Measurements from ENCODE around the gene OPCML. TPM values are rescaled to one million over a fixed set of nuclear protein-coding genes. Genes with fewer than 3 reads are reported as not detected.

OPCML gene
- polyA plus RNA-seq, 1 donor from 2014 or later, result not detected

DNA sequence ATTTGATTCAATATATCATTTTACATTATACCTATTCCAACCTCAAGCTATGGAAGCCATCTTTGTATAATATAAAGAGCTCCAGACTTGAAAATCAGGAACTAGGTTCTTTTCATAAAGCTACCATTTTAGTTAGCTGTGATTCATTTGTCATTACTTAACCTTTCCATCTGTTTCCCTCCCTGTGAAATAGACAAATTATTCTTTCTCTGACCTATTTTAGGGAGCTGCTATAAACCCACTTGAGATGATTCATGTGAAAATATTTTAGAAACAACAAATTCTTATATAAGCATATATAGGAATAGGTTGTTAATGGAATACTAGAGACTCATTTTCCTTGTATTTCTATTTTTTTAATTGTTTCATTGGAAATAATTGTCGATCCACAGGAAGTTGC lies 1012.1 kb downstream of the OPCML start:
- H3K9me3 Mint-ChIP-seq, result peaks cover 1 to 7% (median 1%) of the 10 kb centered on the region in 3 donors
- peaks cover 3% of the 10 kb centered on the region for H3K36me3 Mint-ChIP-seq
- H3K4me1 Mint-ChIP-seq, result no peaks in the 10 kb centered on the region
- no peaks in the 10 kb centered on the region for H3K27me3 Mint-ChIP-seq
- H3K4me3 Mint-ChIP-seq, result no peak overlapping the region
- H3K27ac Mint-ChIP-seq, result no peak overlapping the region

GRCh38 chr11:132519241-132519815 lies 1013.0 kb downstream of the OPCML start:
- Mint-ChIP-seq H3K9me3 (peaks cover 1 to 7% (median 1%) of the 10 kb centered on the region in 3 donors), H3K27me3 (no peaks in the 10 kb centered on the region), H3K36me3 (no peaks in the 10 kb centered on the region), H3K27ac (no peak overlapping the region), H3K4me1 (no peaks in the 10 kb centered on the region), H3K4me3 (no peak overlapping the region)

- Mint-ChIP-seq H3K4me1 (no peaks in the 10 kb centered on the region), H3K27ac (no peak overlapping the region), H3K9me3 (peaks cover 0 to 9% (median 8%) of the 10 kb centered on the region in 3 donors), H3K36me3 (no peaks in the 10 kb centered on the region), H3K4me3 (no peak overlapping the region), H3K27me3 (no peaks in the 10 kb centered on the region)
Observed at GRCh38 chr11:132504501-132505041, 1027.7 kb downstream of the OPCML start.

GRCh38 chr11:132501356-132501755 lies 1030.9 kb downstream of the OPCML start:
- H3K4me1 Mint-ChIP-seq, result no peaks in the 10 kb centered on the region
- H3K4me3 Mint-ChIP-seq, result no peak overlapping the region
- H3K36me3 Mint-ChIP-seq, result no peaks in the 10 kb centered on the region
- peaks cover 0 to 9% (median 8%) of the 10 kb centered on the region in 3 donors for H3K9me3 Mint-ChIP-seq
- no peak overlapping the region for H3K27ac Mint-ChIP-seq
- no peaks in the 10 kb centered on the region for H3K27me3 Mint-ChIP-seq

- H3K9me3 Mint-ChIP-seq, result peaks cover 0 to 6% (median 5%) of the 10 kb centered on the region in 3 donors
- H3K4me3 Mint-ChIP-seq, result no peak overlapping the region
- no peaks in the 10 kb centered on the region for H3K27me3 Mint-ChIP-seq
- H3K4me1 Mint-ChIP-seq, result no peaks in the 10 kb centered on the region
- H3K27ac Mint-ChIP-seq, result no peak overlapping the region
- peaks cover 1% of the 10 kb centered on the region for H3K36me3 Mint-ChIP-seq
Observed at GRCh38 chr11:132499661-132500060, 1032.6 kb downstream of the OPCML start.

GRCh38 chr11:132496341-132496740 lies 1036.0 kb downstream of the OPCML start:
- Mint-ChIP-seq H3K9me3 (peaks cover 0 to 6% (median 6%) of the 10 kb centered on the region in 3 donors), H3K4me3 (no peak overlapping the region)

DNA sequence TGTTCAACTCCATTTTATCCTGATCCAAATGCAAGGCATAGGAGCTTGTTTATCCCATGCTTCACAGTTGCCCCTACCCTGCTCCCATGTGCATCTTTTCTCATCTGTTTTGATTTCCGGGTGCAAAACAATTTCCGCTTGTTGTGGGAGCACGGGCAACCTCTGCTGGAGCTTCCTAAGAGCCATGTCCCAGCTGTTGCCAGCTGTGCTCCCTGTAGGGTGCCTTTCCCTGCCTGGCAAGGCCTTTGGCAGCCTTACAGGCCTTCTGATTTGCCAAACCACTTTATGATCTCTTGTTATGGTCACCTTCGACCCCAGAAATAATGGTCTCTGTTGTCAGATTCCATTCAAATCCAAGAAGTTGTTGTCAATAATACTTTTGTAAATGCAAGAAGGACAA lies 1038.5 kb downstream of the OPCML start:
- Mint-ChIP-seq H3K27me3 (no peaks in the 10 kb centered on the region), H3K9me3 (peaks cover 7 to 16% (median 8%) of the 10 kb centered on the region in 3 donors), H3K4me1 (no peaks in the 10 kb centered on the region), H3K27ac (no peak overlapping the region), H3K36me3 (peaks cover 3% of the 10 kb centered on the region), H3K4me3 (no peak overlapping the region)

More at GRCh38 chr11:132496341-132496740, 1036.0 kb downstream of the OPCML start:
- no peaks in the 10 kb centered on the region for H3K4me1 Mint-ChIP-seq
- no peaks in the 10 kb centered on the region for H3K27me3 Mint-ChIP-seq
- H3K36me3 Mint-ChIP-seq, result peaks cover 1% of the 10 kb centered on the region
- no peak overlapping the region for H3K27ac Mint-ChIP-seq

DNA sequence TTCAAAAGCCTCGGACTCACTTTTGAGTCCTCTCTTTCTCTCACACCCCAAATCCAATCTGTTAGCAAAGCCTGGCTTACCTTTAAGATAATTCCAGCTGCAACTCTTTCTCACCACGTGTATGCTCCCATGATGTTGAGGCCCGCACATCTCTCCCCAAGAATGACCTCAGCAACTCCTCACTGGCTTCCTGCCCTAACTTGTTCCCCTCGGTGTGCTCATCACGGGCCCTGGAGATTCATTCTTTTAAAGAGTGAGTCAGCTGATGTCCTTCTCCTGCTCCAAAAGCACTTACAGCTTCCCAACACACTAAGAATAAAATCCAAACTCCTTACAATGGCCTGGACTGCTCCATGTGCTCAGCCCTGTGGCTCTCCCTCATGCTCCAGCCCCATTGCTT lies 1041.3 kb downstream of the OPCML start:
- Mint-ChIP-seq H3K4me3 (peak overlapping the region in 1 of 4 donors; percentile 50), H3K27me3 (no peaks in the 10 kb centered on the region), H3K36me3 (peaks cover 3% of the 10 kb centered on the region), H3K4me1 (no peaks in the 10 kb centered on the region), H3K27ac (no peak overlapping the region), H3K9me3 (peaks cover 4 to 20% (median 18%) of the 10 kb centered on the region in 3 donors)

- H3K4me1 Mint-ChIP-seq, result no peaks in the 10 kb centered on the region
- no peak overlapping the region for H3K4me3 Mint-ChIP-seq
- no peak overlapping the region for H3K27ac Mint-ChIP-seq
- H3K27me3 Mint-ChIP-seq, result no peaks in the 10 kb centered on the region
- H3K9me3 Mint-ChIP-seq, result peaks cover 9 to 24% (median 13%) of the 10 kb centered on the region in 3 donors
- H3K36me3 Mint-ChIP-seq, result peaks cover 1% of the 10 kb centered on the region
Observed at GRCh38 chr11:132486060-132486459, 1046.2 kb downstream of the OPCML start.

- H3K9me3 Mint-ChIP-seq, result peaks cover 0 to 5% (median 3%) of the 10 kb centered on the region in 3 donors
- no peaks in the 10 kb centered on the region for H3K27me3 Mint-ChIP-seq
- H3K36me3 Mint-ChIP-seq, result no peaks in the 10 kb centered on the region
- H3K4me1 Mint-ChIP-seq, result peaks cover 0 to under 1% (median 0%) of the 10 kb centered on the region in 3 donors
- no peak overlapping the region for H3K27ac Mint-ChIP-seq
- H3K4me3 Mint-ChIP-seq, result peak overlapping the region in 1 of 4 donors; percentile 13
Observed at GRCh38 chr11:132475026-132475425, 1057.3 kb downstream of the OPCML start.

DNA sequence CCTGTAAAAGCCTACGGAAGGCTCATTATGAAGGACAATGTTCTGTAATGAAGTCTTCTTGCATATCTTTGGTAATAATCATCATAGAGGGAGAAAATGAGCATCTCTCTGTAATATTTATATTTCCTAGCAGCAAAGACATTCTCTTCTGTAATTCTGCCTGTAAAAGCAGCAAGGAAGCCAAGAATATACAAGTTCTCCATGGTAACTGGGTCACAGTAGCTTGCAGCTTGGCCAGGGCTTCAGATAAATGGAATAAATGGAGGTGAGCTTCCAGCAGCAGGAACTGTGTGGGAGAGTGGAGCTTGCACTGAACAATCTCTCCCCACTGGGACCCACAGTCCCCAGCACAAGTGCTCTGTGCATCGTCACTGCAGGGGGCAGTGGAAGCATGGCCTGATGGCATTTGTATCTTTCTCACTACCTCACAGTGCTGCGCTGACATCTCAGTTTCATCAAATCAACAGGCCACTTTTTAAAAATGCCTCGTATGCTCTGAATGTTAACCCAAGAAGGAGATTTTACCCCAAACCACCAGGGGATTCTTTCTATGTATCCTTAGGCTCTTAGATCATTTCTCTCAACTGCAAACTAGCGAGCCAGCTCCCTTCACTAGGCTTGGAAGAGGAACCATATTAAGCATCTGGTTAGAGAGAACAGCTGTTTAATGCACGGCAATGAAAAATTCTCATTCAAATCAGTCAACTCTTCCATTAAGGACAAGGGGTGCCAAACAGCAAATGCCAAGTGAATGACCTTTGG lies 1059.7 kb downstream of the OPCML start:
- Mint-ChIP-seq H3K9me3 (peaks cover 0 to 5% (median 3%) of the 10 kb centered on the region in 3 donors), H3K4me1 (no peaks in the 10 kb centered on the region), H3K4me3 (no peak overlapping the region), H3K36me3 (no peaks in the 10 kb centered on the region), H3K27ac (no peak overlapping the region), H3K27me3 (no peaks in the 10 kb centered on the region)

GRCh38 chr11:132471466-132471865 lies 1060.8 kb downstream of the OPCML start:
- H3K27ac Mint-ChIP-seq, result no peak overlapping the region
- H3K4me3 Mint-ChIP-seq, result peak overlapping the region in 1 of 4 donors; percentile 29
- H3K4me1 Mint-ChIP-seq, result no peaks in the 10 kb centered on the region
- H3K36me3 Mint-ChIP-seq, result no peaks in the 10 kb centered on the region
- H3K9me3 Mint-ChIP-seq, result peaks cover 0 to 5% (median 3%) of the 10 kb centered on the region in 3 donors
- H3K27me3 Mint-ChIP-seq, result no peaks in the 10 kb centered on the region

DNA sequence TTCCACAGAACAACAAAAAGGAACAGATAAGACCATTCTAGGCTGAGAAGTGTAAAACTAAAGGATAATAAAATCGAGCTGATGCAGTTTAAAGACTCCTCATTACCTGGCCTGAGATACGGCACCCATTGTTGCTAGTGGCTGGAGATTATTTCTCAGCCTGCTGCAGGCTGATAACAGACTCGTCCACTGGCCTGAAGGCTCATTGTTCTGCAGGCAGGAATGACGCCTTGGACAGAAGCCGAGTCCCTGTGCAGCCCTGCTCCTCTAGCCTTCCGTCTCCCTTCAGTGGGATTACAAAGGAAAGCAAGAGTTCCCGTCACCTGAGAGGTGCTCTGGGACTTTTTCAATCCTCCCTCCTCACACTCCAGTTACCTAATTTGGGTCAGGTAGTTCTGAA lies 1065.3 kb downstream of the OPCML start:
- no peaks in the 10 kb centered on the region for H3K27me3 Mint-ChIP-seq
- H3K9me3 Mint-ChIP-seq, result peaks cover under 1 to 5% (median 1%) of the 10 kb centered on the region in 3 donors
- H3K27ac Mint-ChIP-seq, result no peak overlapping the region
- H3K4me1 Mint-ChIP-seq, result no peaks in the 10 kb centered on the region
- no peak overlapping the region for H3K4me3 Mint-ChIP-seq
- H3K36me3 Mint-ChIP-seq, result no peaks in the 10 kb centered on the region

DNA sequence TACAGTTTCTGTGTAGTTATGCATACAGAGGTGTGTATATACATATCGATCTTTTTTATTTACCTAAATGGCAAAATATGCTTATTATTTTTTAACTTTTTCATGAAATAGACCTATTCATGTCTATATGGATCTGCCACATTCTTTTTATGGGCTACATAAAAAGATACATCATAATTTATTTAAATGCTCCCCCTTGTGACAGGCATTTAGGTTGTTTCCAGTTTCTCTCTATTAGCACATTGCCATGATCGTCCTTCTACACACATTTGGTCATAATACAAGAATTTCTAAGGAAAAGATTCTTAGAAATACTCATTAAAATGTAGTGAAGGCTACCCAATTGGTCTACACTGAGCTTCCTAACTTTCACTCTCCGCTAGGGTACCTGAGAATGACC lies 1067.4 kb downstream of the OPCML start:
- no peaks in the 10 kb centered on the region for H3K27me3 Mint-ChIP-seq
- H3K9me3 Mint-ChIP-seq, result peaks cover 0 to 11% (median 10%) of the 10 kb centered on the region in 3 donors
- no peaks in the 10 kb centered on the region for H3K36me3 Mint-ChIP-seq
- peaks cover 0 to 1% (median 0%) of the 10 kb centered on the region in 3 donors for H3K4me1 Mint-ChIP-seq
- H3K4me3 Mint-ChIP-seq, result no peak overlapping the region
- no peak overlapping the region for H3K27ac Mint-ChIP-seq

- Mint-ChIP-seq H3K9me3 (peaks cover 2 to 13% (median 11%) of the 10 kb centered on the region in 3 donors), H3K4me3 (no peak overlapping the region), H3K4me1 (peaks cover 0 to 1% (median 0%) of the 10 kb centered on the region in 3 donors), H3K36me3 (no peaks in the 10 kb centered on the region), H3K27ac (no peak overlapping the region), H3K27me3 (no peaks in the 10 kb centered on the region)
Observed at GRCh38 chr11:132464003-132464342, 1068.3 kb downstream of the OPCML start.
